Testis (tissue), 3 donors: ENCODE results near the gene ABRACL. TPM values are rescaled to one million over a fixed set of nuclear protein-coding genes. Genes with fewer than 3 reads are reported as not detected.
"Not testable (repeated sequence)": the region's sequence is repeated elsewhere in the genome, so short reads cannot be mapped to it uniquely, and the experiment has no call there.

Source experiments
- DNase-seq: peaks from one replicate; pipeline ENCODE4 v3.0.0-alpha.2; 2019
- H3K27ac ChIP-seq, 2 donors: fragments of 200-600 bp; sonication (generic); one replicate each; pipeline ENCODE4 v1.5.1; 2019
- H3K27me3 ChIP-seq: fragments of 200-600 bp; sonication (generic); one replicate; pipeline ENCODE4 v1.5.1; 2019
- H3K36me3 ChIP-seq: fragments of 200-600 bp; sonication (generic); one replicate; pipeline ENCODE4 v1.5.1; 2017; ENCODE audit warnings: low read depth; ENCODE audit errors: missing control alignments
- H3K4me1 ChIP-seq: fragments of 200-600 bp; sonication (generic); one replicate; pipeline ENCODE4 v1.5.1; 2019
- H3K4me3 ChIP-seq, 2 donors: fragments of 200-600 bp; sonication (generic); one replicate each; pipeline ENCODE4 v1.5.1; 2017 to 2019
- H3K9me3 ChIP-seq: fragments of 200-600 bp; sonication (generic); one replicate; pipeline ENCODE4 v1.5.1; 2017
- POLR2A ChIP-seq: fragments of 450-650 bp; IDR thresholded peaks from one replicate; pipeline ENCODE4 v1.6.1; 2017; ENCODE audit warnings: antibody characterized with exemption, mild to moderate bottlenecking, moderate library complexity
- WGBS, 2 donors: methylation state at CpG; one replicate each; pipeline ENCODE4 v1.1.5; 2018; 5-methylcytosine and 5-hydroxymethylcytosine counted together
- intact Hi-C: fragments of 100-400 bp; cut with DNase I; formaldehyde crosslinking; loops from one replicate; pipeline ENCODE4 v1.15.1; 2023; ENCODE audit warnings: low total_unique reads
- polyA plus RNA-seq: library from polyadenylated mRNA; stranded (reverse); fragments of 350-450 nt; fragmentation: Illumina TruSeq; extraction: RNeasy Lipid Tissue Mini Kit (QIAGEN cat#74804); gene quantifications from one replicate; pipeline ENCODE4 v1.2.3, GENCODE V29; 2014; ENCODE audit warnings: low read depth, low replicate concordance; ENCODE audit not compliant: insufficient read depth
- total RNA-seq, 2 donors: library from RNA; depleted of rRNA; stranded (reverse); fragments of >200 nt; gene quantifications; one replicate each; pipeline ENCODE4 v1.2.3, GENCODE V29; 2016
- TF ChIP-seq, protein P1 (sequence below), 3 experiments: fragments of 450-650 bp in 2 of 3; fragments of 200-600 bp in 1 of 3; sonication (generic) in 1 of 3; IDR thresholded peaks; one replicate each; pipeline ENCODE4 v1.5.1; 2016 to 2019; ENCODE audit warnings: antibody characterized with exemption in 3 of 3, mild to moderate bottlenecking in 2 of 3, moderate library complexity in 1 of 3

Gene ABRACL
- total and polyA plus RNA-seq, 3 donors from 2014 or later, result 43.5 to 60.3 (median 59.5) TPM

DNA sequence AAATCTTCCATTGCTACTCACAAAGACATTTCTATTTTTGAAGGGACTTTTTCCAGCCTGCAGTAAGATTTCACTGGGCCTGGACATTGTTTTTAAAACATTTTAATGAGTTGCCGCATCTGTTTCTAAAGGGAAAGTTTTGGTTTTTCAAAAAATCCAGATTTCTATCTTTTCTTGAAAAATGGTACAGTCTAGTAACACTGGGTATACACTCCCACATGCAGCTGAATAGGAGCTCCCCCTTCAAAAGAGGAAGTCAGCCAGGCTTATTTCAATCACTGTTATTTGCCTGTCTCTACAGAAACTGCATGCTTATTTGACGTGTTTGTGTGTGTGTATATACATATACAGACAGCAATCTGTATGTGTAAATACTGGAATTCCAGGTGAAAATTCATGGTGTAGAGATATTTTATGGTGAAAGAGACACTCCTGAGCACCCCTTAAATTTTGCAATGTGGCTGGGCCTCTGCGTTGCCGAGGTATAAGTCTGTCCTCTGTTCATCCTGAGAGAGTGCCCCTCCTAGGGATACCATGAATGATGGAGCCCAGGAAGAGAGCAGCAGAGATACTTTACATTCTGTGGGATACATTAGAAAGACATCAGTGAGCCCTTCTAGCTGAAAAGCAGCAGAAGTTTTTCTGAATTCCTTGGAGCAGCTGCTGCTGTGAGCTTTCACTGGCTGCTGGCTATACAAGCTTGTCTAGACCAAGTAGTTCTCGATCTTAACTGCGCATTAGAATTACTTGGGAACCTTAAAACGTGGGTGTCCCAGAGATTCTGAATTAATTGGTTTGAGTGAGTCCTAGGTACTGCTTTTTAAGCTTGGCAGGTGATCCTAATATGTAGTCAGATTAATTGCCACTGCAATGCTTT is 12.0 kb upstream of the ABRACL start:
- Histone ChIP-seq H3K27ac (peak overlapping the region; percentile 23 to 73), H3K36me3 (no peaks in the 10 kb centered on the region), H3K4me3 (no peak overlapping the region), H3K27me3 (no peaks in the 10 kb centered on the region), H3K4me1 (peaks cover 53% of the 10 kb centered on the region), H3K9me3 (no peaks in the 10 kb centered on the region)
- intact Hi-C loops, result no loop called here
- DNase-seq, result no peak
- 39 to 61% methylated on average over 7 of the region's 7 CpGs for WGBS, 2 donors
- TF ChIP-seq POLR2A, result no peak
- TF ChIP-seq, protein P1, sequence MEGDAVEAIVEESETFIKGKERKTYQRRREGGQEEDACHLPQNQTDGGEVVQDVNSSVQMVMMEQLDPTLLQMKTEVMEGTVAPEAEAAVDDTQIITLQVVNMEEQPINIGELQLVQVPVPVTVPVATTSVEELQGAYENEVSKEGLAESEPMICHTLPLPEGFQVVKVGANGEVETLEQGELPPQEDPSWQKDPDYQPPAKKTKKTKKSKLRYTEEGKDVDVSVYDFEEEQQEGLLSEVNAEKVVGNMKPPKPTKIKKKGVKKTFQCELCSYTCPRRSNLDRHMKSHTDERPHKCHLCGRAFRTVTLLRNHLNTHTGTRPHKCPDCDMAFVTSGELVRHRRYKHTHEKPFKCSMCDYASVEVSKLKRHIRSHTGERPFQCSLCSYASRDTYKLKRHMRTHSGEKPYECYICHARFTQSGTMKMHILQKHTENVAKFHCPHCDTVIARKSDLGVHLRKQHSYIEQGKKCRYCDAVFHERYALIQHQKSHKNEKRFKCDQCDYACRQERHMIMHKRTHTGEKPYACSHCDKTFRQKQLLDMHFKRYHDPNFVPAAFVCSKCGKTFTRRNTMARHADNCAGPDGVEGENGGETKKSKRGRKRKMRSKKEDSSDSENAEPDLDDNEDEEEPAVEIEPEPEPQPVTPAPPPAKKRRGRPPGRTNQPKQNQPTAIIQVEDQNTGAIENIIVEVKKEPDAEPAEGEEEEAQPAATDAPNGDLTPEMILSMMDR (IDR thresholded peaks at IDR 0.05), result no peak

DNA sequence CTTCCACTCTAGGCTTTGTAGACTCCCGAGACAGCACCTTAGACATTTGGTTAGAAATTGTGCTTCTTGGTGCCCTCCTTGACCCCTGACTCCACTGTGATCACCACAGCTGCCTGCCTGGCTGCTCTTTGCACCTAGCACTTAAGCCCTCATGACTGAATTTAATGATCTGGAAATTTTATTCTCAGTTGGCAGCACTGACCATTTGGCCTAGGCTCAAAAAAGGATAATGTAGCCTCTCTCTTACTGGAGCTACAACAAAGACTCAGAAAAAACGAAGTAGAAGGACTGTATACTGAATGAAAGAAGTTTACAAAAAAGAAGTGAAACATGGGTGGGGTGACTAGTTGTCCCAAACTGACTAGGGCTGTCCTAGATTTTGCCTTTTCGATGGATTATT is 11.3 kb upstream of the ABRACL start:
- peak; percentile 35 for DNase-seq
- Histone ChIP-seq H3K4me3 (no peak overlapping the region), H3K27ac (peak overlapping the region; percentile 23 to 73), H3K27me3 (no peaks in the 10 kb centered on the region), H3K36me3 (no peaks in the 10 kb centered on the region), H3K4me1 (peaks cover 52% of the 10 kb centered on the region), H3K9me3 (no peaks in the 10 kb centered on the region)
- no peak for TF ChIP-seq POLR2A
- TF ChIP-seq, protein P1 (IDR thresholded peaks at IDR 0.05), result no peak
- intact Hi-C loops, result no loop called here
- WGBS, 2 donors, result 32 to 49% methylated on average over 3 of the region's 3 CpGs

DNA sequence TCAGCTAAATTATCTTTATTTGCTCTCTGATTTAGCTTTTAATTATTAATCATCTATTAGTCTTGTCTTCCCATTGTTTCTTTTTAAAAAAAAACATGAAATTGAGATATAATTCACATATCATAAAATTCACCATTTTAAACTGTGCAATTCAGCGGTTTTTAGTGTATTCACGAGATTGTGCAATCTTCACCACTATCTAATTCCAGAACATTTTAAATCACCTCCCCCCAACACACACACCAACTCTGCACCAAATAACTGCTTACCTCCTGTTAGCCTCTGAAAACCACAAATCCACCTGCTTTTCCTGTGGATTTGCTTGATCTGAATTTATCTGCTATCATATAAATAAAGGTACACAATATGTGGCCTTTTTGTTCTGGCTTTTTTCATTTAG is 8.8 kb upstream of the ABRACL start:
- TF ChIP-seq POLR2A, result no peak
- TF ChIP-seq, protein P1 (IDR thresholded peaks at IDR 0.05), result no peak
- 80 to 85% methylated on average over 2 of the region's 2 CpGs for WGBS, 2 donors
- Histone ChIP-seq H3K36me3 (no peaks in the 10 kb centered on the region), H3K4me3 (no peak overlapping the region), H3K27ac (peak overlapping the region in 1 of 2 donors; percentile 34), H3K27me3 (no peaks in the 10 kb centered on the region), H3K9me3 (no peaks in the 10 kb centered on the region), H3K4me1 (peaks cover 42% of the 10 kb centered on the region)
- no peak for DNase-seq
- intact Hi-C loops, result no loop called here

DNA sequence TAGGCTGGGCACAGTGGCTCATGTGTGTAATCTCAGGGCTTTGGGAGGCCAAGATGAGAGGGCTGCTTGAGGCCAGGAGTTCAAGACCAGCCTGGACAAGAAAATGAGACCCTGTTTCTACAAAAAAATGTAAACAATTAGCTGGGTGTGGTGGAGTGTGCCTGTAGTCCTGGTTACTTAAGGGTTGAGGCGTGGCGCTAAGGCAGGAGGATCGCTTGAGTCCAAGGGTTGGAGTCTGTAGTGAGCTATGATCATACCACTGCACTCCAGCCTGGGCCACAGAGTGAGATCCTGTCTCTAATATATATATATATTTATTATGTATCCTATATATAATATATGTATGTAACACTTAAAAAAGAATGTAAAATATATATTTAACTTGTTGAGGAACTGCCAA is 7.9 kb upstream of the ABRACL start:
- Histone ChIP-seq H3K27me3 (no peaks in the 10 kb centered on the region), H3K36me3 (no peaks in the 10 kb centered on the region), H3K9me3 (no peaks in the 10 kb centered on the region), H3K27ac (no peak overlapping the region), H3K4me1 (peaks cover 32% of the 10 kb centered on the region), H3K4me3 (no peak overlapping the region)
- WGBS, 2 donors, result 94% methylated on average over 3 of the region's 3 CpGs
- no peak for DNase-seq
- TF ChIP-seq POLR2A, result no peak
- TF ChIP-seq, protein P1 (IDR thresholded peaks at IDR 0.05), result no peak
- intact Hi-C loops, result no loop called here

DNA sequence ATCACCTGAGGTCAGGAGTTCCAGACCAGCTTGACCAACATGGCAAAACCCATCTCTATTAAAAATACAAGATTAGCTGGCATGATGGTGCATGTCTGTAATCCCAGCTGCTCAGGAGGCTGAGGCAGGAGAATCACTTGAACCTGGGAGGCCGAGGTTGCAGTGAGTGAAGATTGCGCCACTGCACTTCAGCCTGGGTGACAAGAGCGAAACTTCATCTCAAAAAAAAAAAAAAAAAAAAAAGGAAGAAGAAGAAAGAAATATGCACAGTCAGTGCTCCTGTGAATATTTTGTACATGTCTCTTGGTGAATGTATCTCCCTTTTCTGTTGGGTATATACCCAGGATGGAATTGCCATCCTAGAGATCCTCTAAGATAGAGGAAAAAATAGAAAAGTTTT is 3.1 kb upstream of the ABRACL start:
- intact Hi-C loops, result not testable (repeated sequence)
- WGBS, 2 donors, result 88 to 94% methylated on average over 3 of the region's 3 CpGs

More for the DNA sequence above, 3.1 kb upstream of the ABRACL start:
- not testable (repeated sequence) for H3K36me3 ChIP-seq, H3K27me3 ChIP-seq, DNase-seq, H3K4me1 ChIP-seq, H3K9me3 ChIP-seq, H3K27ac ChIP-seq, H3K4me3 ChIP-seq
